ENCODE data around the gene ALPK3. TPM values are rescaled to one million over a fixed set of nuclear protein-coding genes. Genes with fewer than 3 reads are reported as not detected.

Gene ALPK3
- total RNA-seq, 4 donors from 2014 or later, result 0.18 to 7.0 (median 0.68) TPM

GRCh38 chr15:84778194-84778593 lies 39.0 kb upstream of the ALPK3 start:
- no peak for DNase-seq
- Histone ChIP-seq H3K36me3 (peaks cover 0 to 33% (median 0%) of the 10 kb centered on the region in 3 donors), H3K4me3 (no peak overlapping the region)

GRCh38 chr15:84780492-84780891 lies 36.7 kb upstream of the ALPK3 start:
- H3K27me3 ChIP-seq, result no peaks in the 10 kb centered on the region
- no peak for DNase-seq
- H3K9me3 ChIP-seq, result no peaks in the 10 kb centered on the region
- peaks cover 0 to 49% (median 0%) of the 10 kb centered on the region in 3 donors for H3K36me3 ChIP-seq
- H3K27ac ChIP-seq, result no peak overlapping the region
- H3K4me3 ChIP-seq, result no peak overlapping the region
- no peaks in the 10 kb centered on the region for H3K4me1 ChIP-seq
- TF ChIP-seq POLR2A (IDR thresholded peaks at IDR 0.05) (no peak), CTCF (IDR thresholded peaks at IDR 0.05) (no peak)

More at GRCh38 chr15:84778194-84778593, 39.0 kb upstream of the ALPK3 start:
- Histone ChIP-seq H3K9me3 (no peaks in the 10 kb centered on the region), H3K4me1 (no peaks in the 10 kb centered on the region), H3K27ac (no peak overlapping the region), H3K27me3 (no peaks in the 10 kb centered on the region)
- TF ChIP-seq POLR2A (IDR thresholded peaks at IDR 0.05), result no peak
- TF ChIP-seq CTCF (IDR thresholded peaks at IDR 0.05), result no peak

GRCh38 chr15:84781495-84781894 lies 35.7 kb upstream of the ALPK3 start:
- peaks cover 0 to 57% (median 0%) of the 10 kb centered on the region in 3 donors for H3K36me3 ChIP-seq
- H3K27ac ChIP-seq, result no peak overlapping the region
- H3K4me1 ChIP-seq, result no peaks in the 10 kb centered on the region
- H3K9me3 ChIP-seq, result no peaks in the 10 kb centered on the region
- DNase-seq, result no peak
- no peaks in the 10 kb centered on the region for H3K27me3 ChIP-seq
- no peak overlapping the region for H3K4me3 ChIP-seq
- no peak for TF ChIP-seq POLR2A (IDR thresholded peaks at IDR 0.05)
- TF ChIP-seq CTCF (IDR thresholded peaks at IDR 0.05), result no peak

- Histone ChIP-seq H3K27ac (no peak overlapping the region), H3K27me3 (no peaks in the 10 kb centered on the region), H3K4me3 (no peak overlapping the region), H3K36me3 (peaks cover 0 to 57% (median 0%) of the 10 kb centered on the region in 3 donors), H3K9me3 (no peaks in the 10 kb centered on the region), H3K4me1 (no peaks in the 10 kb centered on the region)
- DNase-seq, result no peak
- TF ChIP-seq CTCF (IDR thresholded peaks at IDR 0.05) (no peak), POLR2A (IDR thresholded peaks at IDR 0.05) (no peak)
Observed at GRCh38 chr15:84782346-84782745, 34.8 kb upstream of the ALPK3 start.

- DNase-seq, result no peak
- TF ChIP-seq CTCF (IDR thresholded peaks at IDR 0.05) (no peak), POLR2A (IDR thresholded peaks at IDR 0.05) (no peak)
- H3K27ac ChIP-seq, result no peak overlapping the region
- H3K27me3 ChIP-seq, result no peaks in the 10 kb centered on the region
- H3K4me1 ChIP-seq, result no peaks in the 10 kb centered on the region
- peaks cover 0 to 50% (median 0%) of the 10 kb centered on the region in 3 donors for H3K36me3 ChIP-seq
- no peaks in the 10 kb centered on the region for H3K9me3 ChIP-seq
- H3K4me3 ChIP-seq, result no peak overlapping the region
Observed at GRCh38 chr15:84783493-84784251, 33.5 kb upstream of the ALPK3 start.

Data from Peyer's patch (tissue), 4 donors.